Neuronal stem cell (in vitro differentiated cells): ENCODE results near the gene BLOC1S6.
"Not testable (repeated sequence)": the region's sequence is repeated elsewhere in the genome, so short reads cannot be mapped to it uniquely, and the experiment has no call there.

ENCODE experiments used
- DNase-seq: peaks from one replicate; pipeline ENCODE4 v3.0.0-alpha.2; 2013; ENCODE audit warnings: low spot score
- H2AFZ ChIP-seq: one replicate; pipeline ENCODE4 v1.6.1; 2013; ENCODE audit warnings: mild to moderate bottlenecking, low read length, inconsistent platforms
- H2AK5ac ChIP-seq: 2 replicates; pipeline ENCODE4 v1.6.1; 2013; ENCODE audit warnings: low read depth, mild to moderate bottlenecking, inconsistent platforms, low read length, moderate library complexity, mixed read lengths
- H2BK120ac ChIP-seq: 2 replicates; pipeline ENCODE4 v1.6.1; 2013; ENCODE audit warnings: low read depth, mild to moderate bottlenecking, inconsistent platforms, low read length, moderate library complexity, mixed read lengths
- H2BK12ac ChIP-seq: one replicate; pipeline ENCODE4 v1.6.1; 2013; ENCODE audit warnings: low read length, inconsistent platforms
- H2BK15ac ChIP-seq: 2 replicates; pipeline ENCODE4 v1.6.1; 2013; ENCODE audit warnings: mild to moderate bottlenecking, low read length, inconsistent platforms, mixed read lengths
- H2BK5ac ChIP-seq: one replicate; pipeline ENCODE4 v1.6.1; 2013; ENCODE audit warnings: inconsistent platforms, mild to moderate bottlenecking, low read length, moderate library complexity
- H3K14ac ChIP-seq: one replicate; pipeline ENCODE4 v1.6.1; 2013; ENCODE audit warnings: low read length, inconsistent platforms
- H3K18ac ChIP-seq: 2 replicates; pipeline ENCODE4 v1.6.1; 2013; ENCODE audit warnings: low read length, inconsistent platforms
- H3K23ac ChIP-seq: 2 replicates; pipeline ENCODE4 v1.6.1; 2013; ENCODE audit warnings: low read depth, mild to moderate bottlenecking, mixed read lengths, low read length, inconsistent platforms; ENCODE audit not compliant: poor library complexity
- H3K27ac ChIP-seq: replicated peaks from 3 replicates; pipeline ENCODE4 v1.5.1; 2013; ENCODE audit warnings: low read length, inconsistent platforms
- H3K27me3 ChIP-seq, 3 experiments: 2 replicates each; pipeline ENCODE4 v1.6.1; 2013; ENCODE audit warnings: low read length in 3 of 3, mild to moderate bottlenecking in 2 of 3, inconsistent platforms in 1 of 3, low read depth in 1 of 3, mixed read lengths in 1 of 3, moderate library complexity in 1 of 3; ENCODE audit not compliant: control insufficient read depth in 3 of 3, insufficient read depth in 3 of 3
- H3K36me3 ChIP-seq, 2 donors: replicated peaks in 1 of 2; 2 replicates each; pipeline ENCODE4 v1.6.1; 2013; ENCODE audit warnings: low read length in 2 of 2; ENCODE audit not compliant: control insufficient read depth in 2 of 2, insufficient read depth in 2 of 2
- H3K4ac ChIP-seq: 2 replicates; pipeline ENCODE4 v1.6.1; 2013; ENCODE audit warnings: inconsistent platforms, mild to moderate bottlenecking, low read length, moderate library complexity
- H3K4me1 ChIP-seq, 2 donors: 1 replicate in 1 of 2; 2 replicates in 1 of 2; pipeline ENCODE4 v1.6.1; 2013; ENCODE audit warnings: low read length in 2 of 2, low read depth in 1 of 2; ENCODE audit not compliant: control insufficient read depth in 2 of 2, insufficient read depth in 1 of 2
- H3K4me2 ChIP-seq: one replicate; pipeline ENCODE4 v1.6.1; 2013; ENCODE audit warnings: mild to moderate bottlenecking, low read length, inconsistent platforms; ENCODE audit not compliant: insufficient read depth, poor library complexity, severe bottlenecking
- H3K4me3 ChIP-seq, 2 donors: 2 replicates each; pipeline ENCODE4 v1.5.1; 2013; ENCODE audit warnings: low read length in 2 of 2, mild to moderate bottlenecking in 2 of 2, inconsistent platforms in 1 of 2, moderate library complexity in 1 of 2
- H3K79me1 ChIP-seq: one replicate; pipeline ENCODE4 v1.6.1; 2013; ENCODE audit warnings: low read depth, mild to moderate bottlenecking, inconsistent platforms, low read length, moderate library complexity
- H3K9ac ChIP-seq: one replicate; pipeline ENCODE4 v1.6.1; 2013; ENCODE audit warnings: mild to moderate bottlenecking, low read depth, low read length, inconsistent platforms; ENCODE audit not compliant: poor library complexity
- H3K9me3 ChIP-seq, 2 donors: replicated peaks in 1 of 2; 2 replicates each; pipeline versions ENCODE3 to v1.6.1; 2013; ENCODE audit warnings: low read length in 2 of 2, mild to moderate bottlenecking in 2 of 2, inconsistent platforms in 1 of 2, low read depth in 1 of 2, mixed read lengths in 1 of 2, moderate library complexity in 1 of 2; ENCODE audit not compliant: control insufficient read depth in 2 of 2, insufficient read depth in 1 of 2
- H4K8ac ChIP-seq: one replicate; pipeline ENCODE4 v1.6.1; 2013; ENCODE audit warnings: low read depth, mild to moderate bottlenecking, inconsistent platforms, low read length, moderate library complexity
- H4K91ac ChIP-seq: one replicate; pipeline ENCODE4 v1.6.1; 2013; ENCODE audit warnings: low read length, low read depth, mild to moderate bottlenecking, inconsistent platforms; ENCODE audit not compliant: poor library complexity
- WGBS, 2 donors: extraction: QIAGEN DNeasy Blood & Tissue Kit; methylation state at CpG; one replicate each; pipeline ENCODE4 v1.1.7; 2013; ENCODE audit warnings: missing lambda C conversion rate in 2 of 2, mixed read lengths in 1 of 2; ENCODE audit not compliant: insufficient read length in 2 of 2, insufficient replicate concordance in 1 of 2; ENCODE audit errors: extremely low coverage in 2 of 2; 5-methylcytosine and 5-hydroxymethylcytosine counted together

BLOC1S6 gene

DNA sequence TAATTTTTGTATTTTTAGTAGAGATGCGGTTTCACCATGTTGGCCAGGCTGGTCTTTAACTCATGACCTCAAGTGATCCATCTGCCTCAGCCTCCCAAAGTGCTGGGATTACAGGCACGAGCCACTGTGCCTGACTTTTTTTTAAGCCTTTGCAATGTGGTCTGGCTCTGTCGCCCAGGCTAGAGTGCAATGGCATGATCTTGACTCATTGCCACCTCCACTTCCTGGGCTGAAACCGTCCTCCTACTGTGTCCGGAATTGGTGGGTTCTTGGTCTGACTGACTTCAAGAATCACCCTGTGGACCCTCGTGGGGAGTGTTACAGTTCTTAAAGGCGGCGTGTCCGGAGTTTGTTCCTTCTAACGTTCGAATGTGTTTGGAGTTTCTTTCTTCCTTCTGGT is 62.8 kb downstream of the BLOC1S6 start:
- H3K4me2 ChIP-seq, H2BK12ac ChIP-seq, H2BK120ac ChIP-seq, H3K4ac ChIP-seq, H3K4me1 ChIP-seq, H3K23ac ChIP-seq, H3K9me3 ChIP-seq, H2AK5ac ChIP-seq, H3K27ac ChIP-seq, H4K8ac ChIP-seq, H4K91ac ChIP-seq, DNase-seq, H3K18ac ChIP-seq, H2BK5ac ChIP-seq, H3K36me3 ChIP-seq, H3K27me3 ChIP-seq, H2AFZ ChIP-seq, H3K4me3 ChIP-seq, H3K14ac ChIP-seq, H2BK15ac ChIP-seq, H3K79me1 ChIP-seq, H3K9ac ChIP-seq: not testable (repeated sequence)
- no CpG with 5 or more reads among the region's 11 CpGs for WGBS, 2 donors

DNA sequence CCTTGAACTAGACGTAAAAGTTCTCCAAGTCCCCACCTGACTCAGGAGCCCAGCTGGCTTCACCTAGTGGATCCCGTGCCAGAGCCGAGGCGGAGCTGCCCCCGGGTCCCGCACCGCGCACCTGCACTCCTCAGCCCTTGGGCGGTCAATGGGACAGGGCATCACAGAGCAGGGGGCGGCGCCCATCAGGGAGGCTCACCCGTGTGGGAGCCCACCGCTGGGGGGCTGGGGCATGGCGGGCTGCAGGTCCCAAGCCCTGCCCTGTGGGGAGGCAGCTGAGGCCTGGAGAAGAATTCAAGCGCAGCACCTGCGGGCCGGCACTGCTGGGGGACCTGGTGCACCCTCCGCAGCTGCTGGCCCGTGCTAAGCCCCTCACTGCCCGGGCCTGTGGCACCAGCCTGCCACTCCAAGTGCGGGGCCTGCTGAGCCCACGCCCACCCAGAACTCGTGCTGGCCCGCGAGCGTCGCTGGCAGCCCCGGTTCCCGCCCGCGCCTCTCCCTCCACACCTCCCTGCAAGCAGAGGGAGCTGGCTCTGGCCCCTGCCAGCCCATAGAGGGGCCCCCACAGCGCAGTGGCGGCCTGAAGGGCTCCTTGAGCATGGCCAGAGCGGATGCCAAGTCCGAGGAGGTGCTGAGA is 63.8 kb downstream of the BLOC1S6 start:
- Histone ChIP-seq H3K9me3 (no peaks in the 10 kb centered on the region), H3K23ac (no peak overlapping the region), H3K4me1 (no peaks in the 10 kb centered on the region), H2BK15ac (no peak overlapping the region), H3K79me1 (no peaks in the 10 kb centered on the region), H3K18ac (no peak overlapping the region), H3K4ac (no peak overlapping the region), H2BK12ac (no peak overlapping the region), H3K14ac (peak overlapping the region; percentile 71), H4K8ac (no peak overlapping the region), H3K4me2 (no peak overlapping the region), H3K27me3 (no peaks in the 10 kb centered on the region), H2AFZ (no peak overlapping the region), H3K9ac (no peak overlapping the region), H2BK120ac (no peak overlapping the region), H3K27ac (no peak overlapping the region), H2AK5ac (no peak overlapping the region), H3K36me3 (no peaks in the 10 kb centered on the region), H4K91ac (no peak overlapping the region), H3K4me3 (no peak overlapping the region), H2BK5ac (no peak overlapping the region)
- no peak for DNase-seq
- WGBS, 2 donors, result no CpG with 5 or more reads among the region's 35 CpGs

DNA sequence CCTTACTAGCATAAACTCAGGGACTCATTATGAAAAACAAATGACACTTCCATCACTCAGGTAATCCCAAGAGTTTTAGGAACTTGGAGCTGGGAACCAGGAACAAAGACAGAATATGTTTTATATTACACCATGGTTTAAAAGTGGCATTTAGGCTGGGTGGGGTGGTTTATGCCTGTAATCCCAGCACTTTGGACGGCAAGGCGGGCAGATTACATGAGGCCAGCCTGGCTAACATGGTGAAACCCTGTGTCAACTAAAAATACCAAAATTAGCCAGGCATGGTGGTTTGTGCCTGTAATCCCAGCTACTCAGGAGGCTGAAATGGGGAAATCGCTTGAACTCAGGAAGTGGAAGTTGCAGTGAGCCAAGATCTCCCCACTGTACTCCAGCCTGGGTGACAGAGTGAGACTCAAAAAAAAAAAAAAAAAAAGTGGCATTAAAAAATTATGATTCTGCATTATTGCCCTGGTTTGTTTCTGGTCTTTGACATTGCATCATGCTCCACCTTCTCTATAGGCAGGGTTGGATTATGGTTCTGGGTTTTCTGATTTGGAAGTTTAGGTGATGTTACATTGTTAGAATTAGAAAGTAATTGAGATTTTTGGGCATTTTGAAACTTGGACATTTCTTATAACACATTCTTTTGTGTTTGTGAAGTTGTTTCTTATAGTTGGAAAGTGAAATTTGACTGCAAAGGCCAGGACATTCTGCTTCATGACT is 66.7 kb downstream of the BLOC1S6 start:
- no CpG with 5 or more reads among the region's 3 CpGs for WGBS, 2 donors

DNA sequence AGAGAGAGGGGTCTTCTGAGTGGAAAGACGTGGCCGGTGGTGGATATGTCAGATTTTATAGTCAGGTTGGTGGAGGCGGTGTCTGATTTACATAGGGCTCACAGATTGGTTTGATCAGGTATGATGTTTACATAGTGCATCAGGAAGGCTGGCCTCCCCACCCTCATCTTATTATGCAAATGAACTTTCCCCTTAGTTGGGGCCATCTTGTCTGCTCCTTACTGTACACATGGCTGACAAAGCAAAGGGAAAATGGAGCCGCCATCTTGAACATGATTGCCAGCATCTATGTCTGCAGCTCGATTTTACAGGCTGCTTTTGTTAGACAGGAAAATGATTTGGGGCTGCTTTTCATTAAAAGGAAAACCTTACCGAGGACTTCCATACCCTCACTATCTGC is 67.6 kb downstream of the BLOC1S6 start:
- Histone ChIP-seq H4K8ac (no peak overlapping the region), H3K18ac (no peak overlapping the region), H3K9ac (no peak overlapping the region), H3K4me2 (no peak overlapping the region), H2BK5ac (no peak overlapping the region), H2BK12ac (no peak overlapping the region), H3K27ac (no peak overlapping the region), H3K4ac (no peak overlapping the region), H3K4me3 (no peak overlapping the region), H3K14ac (no peak overlapping the region), H2BK120ac (no peak overlapping the region), H3K36me3 (no peaks in the 10 kb centered on the region), H4K91ac (no peak overlapping the region), H3K27me3 (no peaks in the 10 kb centered on the region), H3K23ac (no peak overlapping the region), H3K9me3 (no peaks in the 10 kb centered on the region), H3K79me1 (no peaks in the 10 kb centered on the region), H2AK5ac (no peak overlapping the region), H2AFZ (peak overlapping the region; percentile 53), H3K4me1 (peaks cover 0 to 5% of the 10 kb centered on the region in 2 donors), H2BK15ac (no peak overlapping the region)
- no CpG with 5 or more reads among the region's 6 CpGs for WGBS, 2 donors
- no peak for DNase-seq

More for the DNA sequence above, 66.7 kb downstream of the BLOC1S6 start:
- H2BK5ac ChIP-seq, result no peak overlapping the region
- H3K4me2 ChIP-seq, result no peak overlapping the region
- H2BK12ac ChIP-seq, result no peak overlapping the region
- H2AK5ac ChIP-seq, result no peak overlapping the region
- H3K27ac ChIP-seq, result no peak overlapping the region
- no peak overlapping the region for H2AFZ ChIP-seq
- H2BK120ac ChIP-seq, result no peak overlapping the region
- H3K9me3 ChIP-seq, result no peaks in the 10 kb centered on the region
- no peak overlapping the region for H4K91ac ChIP-seq
- H2BK15ac ChIP-seq, result no peak overlapping the region
- no peaks in the 10 kb centered on the region for H3K27me3 ChIP-seq
- H3K4me1 ChIP-seq, result peaks cover 0 to 5% of the 10 kb centered on the region in 2 donors
- H3K4ac ChIP-seq, result no peak overlapping the region
- no peak for DNase-seq
- no peak overlapping the region for H3K23ac ChIP-seq
- H3K18ac ChIP-seq, result no peak overlapping the region
- no peak overlapping the region for H4K8ac ChIP-seq
- no peak overlapping the region for H3K4me3 ChIP-seq
- H3K14ac ChIP-seq, result no peak overlapping the region
- no peaks in the 10 kb centered on the region for H3K79me1 ChIP-seq
- H3K9ac ChIP-seq, result no peak overlapping the region
- H3K36me3 ChIP-seq, result no peaks in the 10 kb centered on the region
